ENCODE measurements around the gene KAT14. TPM values are rescaled to one million over a fixed set of nuclear protein-coding genes. Genes with fewer than 3 reads are reported as not detected.
"Not testable (repeated sequence)": the region's sequence is repeated elsewhere in the genome, so short reads cannot be mapped to it uniquely, and the experiment has no call there.

The KAT14 gene
- total RNA-seq = 10 to 100 TPM; 20.0 to 27.2 (median 22.0) TPM

- peak; percentile 77 to 86 for TF ChIP-seq POLR2A (IDR thresholded peaks at IDR 0.05)
- TF ChIP-seq CTCF (IDR thresholded peaks at IDR 0.05) = no peak
- peaks cover 0 to 8% (median 0%) of the 10 kb centered on the region in 3 donors for H3K36me3 ChIP-seq
These were observed at the start of gene KAT14, which contains the start of gene PET117 for GRCh38 chr20:18137412-18138265. Gene KAT14, plus strand, starts transcription at chr20:18137863. Its CDS starts 4,798 bp downstream, at chr20:18142661. Gene PET117, plus strand, starts transcription at chr20:18137863. Its CDS starts 93 bp downstream, at chr20:18137956.

GRCh38 chr20:18088298-18088697, 49.4 kb upstream of the KAT14 start:
- not testable (repeated sequence) for H3K27me3 ChIP-seq, H3K27ac ChIP-seq, H3K36me3 ChIP-seq, DNase-seq, H3K4me3 ChIP-seq, H3K9me3 ChIP-seq, H3K4me1 ChIP-seq

More at GRCh38 chr20:18137412-18138265, at the start of gene KAT14, which contains the start of gene PET117:
- peaks cover 0 to 23% (median 2%) of the 10 kb centered on the region in 4 donors for H3K4me1 ChIP-seq
- H3K27me3 ChIP-seq = no peaks in the 10 kb centered on the region
- H3K4me3 ChIP-seq = peak within 1 kb of the TSS; percentile 86 to 98 (median 96)
- peak; percentile 84 to 95 (median 94) for DNase-seq
- no peaks in the 10 kb centered on the region for H3K9me3 ChIP-seq
- H3K27ac ChIP-seq = peak within 1 kb of the TSS; percentile 87 to 97 (median 96)

GRCh38 chr20:18088841-18089240, 48.8 kb upstream of the KAT14 start:
- not testable (repeated sequence) for H3K4me3 ChIP-seq, H3K27ac ChIP-seq, DNase-seq, H3K9me3 ChIP-seq, H3K27me3 ChIP-seq, H3K36me3 ChIP-seq, H3K4me1 ChIP-seq

GRCh38 chr20:18090044-18090443, 47.6 kb upstream of the KAT14 start:
- H3K4me3 ChIP-seq = no peak overlapping the region
- no peak overlapping the region for H3K27ac ChIP-seq
- H3K36me3 ChIP-seq = no peaks in the 10 kb centered on the region
- no peaks in the 10 kb centered on the region for H3K27me3 ChIP-seq
- no peaks in the 10 kb centered on the region for H3K9me3 ChIP-seq
- H3K4me1 ChIP-seq = peaks cover 0 to 7% (median 0%) of the 10 kb centered on the region in 4 donors
- no peak for TF ChIP-seq CTCF (IDR thresholded peaks at IDR 0.05)
- no peak for TF ChIP-seq POLR2A (IDR thresholded peaks at IDR 0.05)
- DNase-seq = no peak

GRCh38 chr20:18090477-18090876, 47.2 kb upstream of the KAT14 start:
- Histone ChIP-seq H3K36me3 (no peaks in the 10 kb centered on the region), H3K27me3 (no peaks in the 10 kb centered on the region), H3K4me1 (peaks cover 0 to 7% (median 0%) of the 10 kb centered on the region in 4 donors), H3K9me3 (no peaks in the 10 kb centered on the region), H3K4me3 (no peak overlapping the region), H3K27ac (no peak overlapping the region)
- DNase-seq = no peak
- TF ChIP-seq POLR2A (IDR thresholded peaks at IDR 0.05) (no peak), CTCF (IDR thresholded peaks at IDR 0.05) (no peak)

- DNase-seq = no peak
- peaks cover 0 to 7% (median 0%) of the 10 kb centered on the region in 4 donors for H3K4me1 ChIP-seq
- H3K36me3 ChIP-seq = no peaks in the 10 kb centered on the region
- no peaks in the 10 kb centered on the region for H3K9me3 ChIP-seq
- H3K27ac ChIP-seq = no peak overlapping the region
- TF ChIP-seq CTCF (IDR thresholded peaks at IDR 0.05) (no peak), POLR2A (IDR thresholded peaks at IDR 0.05) (no peak)
- H3K27me3 ChIP-seq = no peaks in the 10 kb centered on the region
- no peak overlapping the region for H3K4me3 ChIP-seq
These were observed 46.0 kb upstream of the KAT14 start for GRCh38 chr20:18091623-18092022.
